ENCODE measurements around the gene MYOCD.

Gene MYOCD

DNA sequence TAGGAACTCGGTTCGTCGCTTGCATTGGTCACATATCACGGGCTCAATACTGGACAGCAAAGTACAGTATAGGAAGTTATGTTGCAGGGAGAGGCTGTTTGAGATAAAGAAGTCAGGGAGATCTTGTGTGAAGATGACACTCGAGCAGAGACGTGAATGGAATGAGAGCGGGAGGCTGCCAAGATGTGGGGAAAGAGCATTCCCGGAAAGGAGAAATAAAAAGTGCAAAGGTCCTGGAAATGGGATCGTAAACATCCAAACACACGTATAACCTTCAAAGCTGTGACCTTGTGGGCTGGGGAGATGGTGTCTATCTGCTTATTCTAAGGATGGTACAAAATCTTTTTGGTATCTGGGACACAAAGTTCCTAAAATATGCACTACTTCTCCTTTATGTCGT is 43.0 kb upstream of the MYOCD start:
- no peak for TF ChIP-seq EZH2 (IDR thresholded peaks at IDR 0.05; ENCODE audit: borderline replicate concordance, low read length)
- TF ChIP-seq, protein P1, sequence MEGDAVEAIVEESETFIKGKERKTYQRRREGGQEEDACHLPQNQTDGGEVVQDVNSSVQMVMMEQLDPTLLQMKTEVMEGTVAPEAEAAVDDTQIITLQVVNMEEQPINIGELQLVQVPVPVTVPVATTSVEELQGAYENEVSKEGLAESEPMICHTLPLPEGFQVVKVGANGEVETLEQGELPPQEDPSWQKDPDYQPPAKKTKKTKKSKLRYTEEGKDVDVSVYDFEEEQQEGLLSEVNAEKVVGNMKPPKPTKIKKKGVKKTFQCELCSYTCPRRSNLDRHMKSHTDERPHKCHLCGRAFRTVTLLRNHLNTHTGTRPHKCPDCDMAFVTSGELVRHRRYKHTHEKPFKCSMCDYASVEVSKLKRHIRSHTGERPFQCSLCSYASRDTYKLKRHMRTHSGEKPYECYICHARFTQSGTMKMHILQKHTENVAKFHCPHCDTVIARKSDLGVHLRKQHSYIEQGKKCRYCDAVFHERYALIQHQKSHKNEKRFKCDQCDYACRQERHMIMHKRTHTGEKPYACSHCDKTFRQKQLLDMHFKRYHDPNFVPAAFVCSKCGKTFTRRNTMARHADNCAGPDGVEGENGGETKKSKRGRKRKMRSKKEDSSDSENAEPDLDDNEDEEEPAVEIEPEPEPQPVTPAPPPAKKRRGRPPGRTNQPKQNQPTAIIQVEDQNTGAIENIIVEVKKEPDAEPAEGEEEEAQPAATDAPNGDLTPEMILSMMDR (IDR thresholded peaks at IDR 0.05; ENCODE audit: low read length), result no peak

DNA sequence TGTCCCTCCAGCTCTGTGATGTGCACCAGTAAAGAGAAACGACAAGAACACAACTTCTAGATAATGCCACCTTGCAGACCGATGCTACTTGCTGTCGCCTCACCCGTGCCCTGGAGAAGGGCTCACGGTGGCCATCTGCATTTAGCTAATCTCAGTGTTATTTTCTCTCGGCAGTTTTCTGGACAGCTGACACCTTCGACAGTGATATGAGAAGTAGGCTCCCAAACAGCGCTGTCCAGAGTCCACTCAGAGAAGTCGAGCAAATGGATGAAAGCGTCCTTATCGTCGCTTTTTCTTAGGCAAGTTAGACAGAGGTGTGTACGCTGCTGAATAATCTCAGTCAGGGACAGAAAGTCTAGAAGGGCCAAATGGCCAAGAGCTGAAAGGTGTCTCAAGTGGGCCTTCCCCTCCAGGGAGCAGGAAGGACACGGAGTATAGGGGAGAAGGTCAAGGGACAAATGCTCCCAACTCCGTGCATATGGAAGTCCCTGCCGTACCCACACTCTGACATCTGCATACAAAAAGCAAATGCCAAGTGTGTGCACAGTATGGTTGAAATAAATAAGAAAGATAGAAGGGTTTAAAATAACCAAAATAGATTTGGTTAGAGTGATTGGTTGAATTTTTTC is 42.4 kb upstream of the MYOCD start:
- Histone ChIP-seq H3K9ac (ENCODE audit: low read length) (no peak overlapping the region), H3K4me1 (ENCODE audit: insufficient read depth, low read length, severe bottlenecking) (no peaks in the 10 kb centered on the region), H3K36me3 (ENCODE audit: insufficient read depth, low read length) (no peaks in the 10 kb centered on the region), H3K4me3 (ENCODE audit: low read depth, low read length, poor library complexity, severe bottlenecking) (no peak overlapping the region), H4K20me1 (ENCODE audit: insufficient read depth, low read length) (no peaks in the 10 kb centered on the region), H2AFZ (ENCODE audit: low read length) (no peak overlapping the region), H3K4me2 (ENCODE audit: low read length) (no peak overlapping the region), H3K27ac (ENCODE audit: low read depth, low read length, poor library complexity, severe bottlenecking) (no peak overlapping the region), H3K9me3 (ENCODE audit: low read length) (no peaks in the 10 kb centered on the region), H3K79me2 (ENCODE audit: insufficient read depth, low read length) (no peaks in the 10 kb centered on the region), H3K9me2 (ENCODE audit: low read depth, low read length) (no peaks in the 10 kb centered on the region), H3F3A (ENCODE audit: insufficient read depth, low read length) (no peaks in the 10 kb centered on the region), H3K27me3 (ENCODE audit: insufficient read depth, low read length) (no peaks in the 10 kb centered on the region)
- no peak for TF ChIP-seq EZH2 (IDR thresholded peaks at IDR 0.05; ENCODE audit: borderline replicate concordance, low read length)
- TF ChIP-seq, protein P1 (IDR thresholded peaks at IDR 0.05; ENCODE audit: low read length), result no peak

More for the DNA sequence above, 43.0 kb upstream of the MYOCD start:
- H3K27ac ChIP-seq (ENCODE audit: low read depth, low read length, poor library complexity, severe bottlenecking), result no peak overlapping the region
- H4K20me1 ChIP-seq (ENCODE audit: insufficient read depth, low read length), result no peaks in the 10 kb centered on the region
- no peaks in the 10 kb centered on the region for H3K27me3 ChIP-seq (ENCODE audit: insufficient read depth, low read length)
- H3K4me3 ChIP-seq (ENCODE audit: low read depth, low read length, poor library complexity, severe bottlenecking), result no peak overlapping the region
- H3K36me3 ChIP-seq (ENCODE audit: insufficient read depth, low read length), result no peaks in the 10 kb centered on the region
- H3K9me3 ChIP-seq (ENCODE audit: low read length), result no peaks in the 10 kb centered on the region
- no peak overlapping the region for H3K4me2 ChIP-seq (ENCODE audit: low read length)
- H3K9me2 ChIP-seq (ENCODE audit: low read depth, low read length), result no peaks in the 10 kb centered on the region
- H2AFZ ChIP-seq (ENCODE audit: low read length), result no peak overlapping the region
- no peaks in the 10 kb centered on the region for H3K79me2 ChIP-seq (ENCODE audit: insufficient read depth, low read length)
- no peak overlapping the region for H3K9ac ChIP-seq (ENCODE audit: low read length)
- no peaks in the 10 kb centered on the region for H3K4me1 ChIP-seq (ENCODE audit: insufficient read depth, low read length, severe bottlenecking)
- H3F3A ChIP-seq (ENCODE audit: insufficient read depth, low read length), result no peaks in the 10 kb centered on the region

DNA sequence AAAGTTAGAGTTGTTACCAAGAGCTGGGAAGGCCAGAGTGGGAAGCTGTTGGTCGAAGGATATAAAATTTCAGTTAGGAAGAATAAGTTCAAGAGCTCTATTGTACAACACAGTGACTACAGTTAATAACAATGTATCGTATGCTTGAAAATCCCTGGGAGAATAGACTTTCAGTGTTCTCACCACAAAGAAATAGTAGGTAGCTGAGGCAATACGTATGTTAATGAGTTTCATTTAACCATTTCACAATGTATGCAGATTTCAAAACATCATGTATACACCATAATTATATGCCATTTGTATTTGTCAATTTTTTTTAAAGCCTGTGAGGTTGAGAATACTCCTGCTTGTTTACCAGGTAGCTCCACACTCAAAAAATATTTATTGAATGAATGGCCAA is 41.5 kb upstream of the MYOCD start:
- no peaks in the 10 kb centered on the region for H4K20me1 ChIP-seq (ENCODE audit: insufficient read depth, low read length)

More for the DNA sequence above, 41.5 kb upstream of the MYOCD start:
- no peak overlapping the region for H3K4me2 ChIP-seq (ENCODE audit: low read length)
- H3F3A ChIP-seq (ENCODE audit: insufficient read depth, low read length), result no peaks in the 10 kb centered on the region
- H3K79me2 ChIP-seq (ENCODE audit: insufficient read depth, low read length), result no peaks in the 10 kb centered on the region
- no peak overlapping the region for H3K27ac ChIP-seq (ENCODE audit: low read depth, low read length, poor library complexity, severe bottlenecking)
- no peak overlapping the region for H2AFZ ChIP-seq (ENCODE audit: low read length)
- no peak overlapping the region for H3K9ac ChIP-seq (ENCODE audit: low read length)
- H3K9me3 ChIP-seq (ENCODE audit: low read length), result no peaks in the 10 kb centered on the region
- no peaks in the 10 kb centered on the region for H3K27me3 ChIP-seq (ENCODE audit: insufficient read depth, low read length)
- H3K36me3 ChIP-seq (ENCODE audit: insufficient read depth, low read length), result no peaks in the 10 kb centered on the region
- no peak overlapping the region for H3K4me3 ChIP-seq (ENCODE audit: low read depth, low read length, poor library complexity, severe bottlenecking)
- no peaks in the 10 kb centered on the region for H3K9me2 ChIP-seq (ENCODE audit: low read depth, low read length)
- no peaks in the 10 kb centered on the region for H3K4me1 ChIP-seq (ENCODE audit: insufficient read depth, low read length, severe bottlenecking)
- no peak for TF ChIP-seq EZH2 (IDR thresholded peaks at IDR 0.05; ENCODE audit: borderline replicate concordance, low read length)
- TF ChIP-seq, protein P1 (IDR thresholded peaks at IDR 0.05; ENCODE audit: low read length), result no peak

Data from OCI-LY1 (cell line).